HL-60 (cell line): ENCODE measurements around the gene PLK1.

Experiments
- DNase-seq, 2 experiments: peaks; one replicate each; pipeline ENCODE4 v3.0.0-alpha.2; 2010 to 2020; ENCODE audit warnings: low read depth in 1 of 2, low spot score in 1 of 2
- H3K27ac ChIP-seq: fragments of 250-450 bp; sonication (Bioruptor Pico); replicated peaks from 2 replicates; pipeline ENCODE4 v1.5.1; 2020; ENCODE audit warnings: mild to moderate bottlenecking, moderate library complexity
- H3K27me3 ChIP-seq: fragments of 250-450 bp; sonication (Bioruptor Pico); 2 replicates; pipeline ENCODE4 v1.5.1; 2021; ENCODE audit warnings: mild to moderate bottlenecking, moderate library complexity; ENCODE audit not compliant: insufficient read depth, poor library complexity, severe bottlenecking
- H3K4me3 ChIP-seq: replicated peaks from 2 replicates; pipeline ENCODE4 v1.5.1; 2011; ENCODE audit warnings: mild to moderate bottlenecking, control low read depth, low read length; ENCODE audit not compliant: insufficient read depth
- GABPA ChIP-seq: IDR thresholded peaks from 2 replicates; pipeline ENCODE4 v1.6.1; 2012; ENCODE audit warnings: low read depth
- POLR2AphosphoS5 ChIP-seq: IDR thresholded peaks from 2 replicates; pipeline ENCODE4 v1.6.1; 2012; ENCODE audit warnings: low read depth
- SPI1 ChIP-seq: IDR thresholded peaks from 2 replicates; pipeline ENCODE4 v1.6.1; 2012; ENCODE audit warnings: low read depth, mild to moderate bottlenecking, borderline replicate concordance
- TF ChIP-seq, protein P1 (sequence below): IDR thresholded peaks from 2 replicates; pipeline ENCODE4 v1.6.1; 2012; ENCODE audit warnings: low read depth; ENCODE audit not compliant: insufficient replicate concordance
- TF ChIP-seq, protein P2 (sequence below): IDR thresholded peaks from one replicate; pipeline ENCODE4 v1.5.1; 2011; ENCODE audit warnings: low read length, control low read depth, inconsistent platforms; ENCODE audit not compliant: insufficient read depth

The PLK1 gene

DNA sequence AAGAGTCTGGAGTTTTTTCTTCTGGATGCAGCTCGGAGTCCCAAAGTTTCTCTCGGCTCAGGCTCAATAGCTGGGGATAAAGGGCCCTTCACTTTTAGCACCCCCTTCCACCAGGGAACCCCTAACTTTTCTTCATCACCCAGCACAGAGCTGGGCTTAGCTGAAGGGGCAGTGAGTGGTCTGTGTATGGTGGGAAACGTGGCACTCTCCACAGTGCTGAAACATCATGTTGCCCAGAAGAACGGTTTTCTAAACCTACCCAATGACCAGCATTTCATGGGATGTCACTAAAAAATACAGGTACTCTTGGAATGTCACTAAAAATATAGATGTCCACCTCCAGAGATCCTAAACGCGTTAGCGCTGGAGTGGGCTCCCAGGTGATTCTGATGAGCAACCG, 22.4 kb downstream of the PLK1 start:
- TF ChIP-seq, protein P1, sequence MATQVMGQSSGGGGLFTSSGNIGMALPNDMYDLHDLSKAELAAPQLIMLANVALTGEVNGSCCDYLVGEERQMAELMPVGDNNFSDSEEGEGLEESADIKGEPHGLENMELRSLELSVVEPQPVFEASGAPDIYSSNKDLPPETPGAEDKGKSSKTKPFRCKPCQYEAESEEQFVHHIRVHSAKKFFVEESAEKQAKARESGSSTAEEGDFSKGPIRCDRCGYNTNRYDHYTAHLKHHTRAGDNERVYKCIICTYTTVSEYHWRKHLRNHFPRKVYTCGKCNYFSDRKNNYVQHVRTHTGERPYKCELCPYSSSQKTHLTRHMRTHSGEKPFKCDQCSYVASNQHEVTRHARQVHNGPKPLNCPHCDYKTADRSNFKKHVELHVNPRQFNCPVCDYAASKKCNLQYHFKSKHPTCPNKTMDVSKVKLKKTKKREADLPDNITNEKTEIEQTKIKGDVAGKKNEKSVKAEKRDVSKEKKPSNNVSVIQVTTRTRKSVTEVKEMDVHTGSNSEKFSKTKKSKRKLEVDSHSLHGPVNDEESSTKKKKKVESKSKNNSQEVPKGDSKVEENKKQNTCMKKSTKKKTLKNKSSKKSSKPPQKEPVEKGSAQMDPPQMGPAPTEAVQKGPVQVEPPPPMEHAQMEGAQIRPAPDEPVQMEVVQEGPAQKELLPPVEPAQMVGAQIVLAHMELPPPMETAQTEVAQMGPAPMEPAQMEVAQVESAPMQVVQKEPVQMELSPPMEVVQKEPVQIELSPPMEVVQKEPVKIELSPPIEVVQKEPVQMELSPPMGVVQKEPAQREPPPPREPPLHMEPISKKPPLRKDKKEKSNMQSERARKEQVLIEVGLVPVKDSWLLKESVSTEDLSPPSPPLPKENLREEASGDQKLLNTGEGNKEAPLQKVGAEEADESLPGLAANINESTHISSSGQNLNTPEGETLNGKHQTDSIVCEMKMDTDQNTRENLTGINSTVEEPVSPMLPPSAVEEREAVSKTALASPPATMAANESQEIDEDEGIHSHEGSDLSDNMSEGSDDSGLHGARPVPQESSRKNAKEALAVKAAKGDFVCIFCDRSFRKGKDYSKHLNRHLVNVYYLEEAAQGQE = peak; percentile 80
- TF ChIP-seq, protein P2, sequence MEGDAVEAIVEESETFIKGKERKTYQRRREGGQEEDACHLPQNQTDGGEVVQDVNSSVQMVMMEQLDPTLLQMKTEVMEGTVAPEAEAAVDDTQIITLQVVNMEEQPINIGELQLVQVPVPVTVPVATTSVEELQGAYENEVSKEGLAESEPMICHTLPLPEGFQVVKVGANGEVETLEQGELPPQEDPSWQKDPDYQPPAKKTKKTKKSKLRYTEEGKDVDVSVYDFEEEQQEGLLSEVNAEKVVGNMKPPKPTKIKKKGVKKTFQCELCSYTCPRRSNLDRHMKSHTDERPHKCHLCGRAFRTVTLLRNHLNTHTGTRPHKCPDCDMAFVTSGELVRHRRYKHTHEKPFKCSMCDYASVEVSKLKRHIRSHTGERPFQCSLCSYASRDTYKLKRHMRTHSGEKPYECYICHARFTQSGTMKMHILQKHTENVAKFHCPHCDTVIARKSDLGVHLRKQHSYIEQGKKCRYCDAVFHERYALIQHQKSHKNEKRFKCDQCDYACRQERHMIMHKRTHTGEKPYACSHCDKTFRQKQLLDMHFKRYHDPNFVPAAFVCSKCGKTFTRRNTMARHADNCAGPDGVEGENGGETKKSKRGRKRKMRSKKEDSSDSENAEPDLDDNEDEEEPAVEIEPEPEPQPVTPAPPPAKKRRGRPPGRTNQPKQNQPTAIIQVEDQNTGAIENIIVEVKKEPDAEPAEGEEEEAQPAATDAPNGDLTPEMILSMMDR = no peak
- H3K27ac ChIP-seq = no peak overlapping the region
- H3K27me3 ChIP-seq = no peaks in the 10 kb centered on the region
- H3K4me3 ChIP-seq = no peak overlapping the region
- no peak for DNase-seq

DNA sequence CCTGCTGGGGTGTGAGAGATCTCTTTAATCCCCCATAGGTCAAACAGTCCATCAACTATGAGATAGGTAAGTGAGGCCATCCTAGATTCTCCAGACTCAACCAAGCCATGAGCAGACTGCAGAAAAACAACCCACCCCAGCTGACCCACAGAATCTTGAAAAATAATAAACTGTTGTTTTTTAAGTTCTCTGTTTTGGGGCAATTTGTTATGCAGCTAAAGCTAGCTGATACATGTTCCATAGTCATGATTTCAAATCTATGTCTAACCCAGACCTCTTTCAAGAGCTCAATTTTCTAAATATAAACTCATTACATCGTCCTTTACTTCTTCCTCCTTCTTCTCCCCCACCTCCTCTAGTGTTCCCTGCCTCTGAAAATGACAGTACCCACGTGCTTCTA, 24.3 kb downstream of the PLK1 start:
- no peak for TF ChIP-seq POLR2AphosphoS5
- TF ChIP-seq, protein P2 = no peak
- no peak for TF ChIP-seq SPI1
- TF ChIP-seq GABPA = no peak
- TF ChIP-seq, protein P1 = no peak
- Histone ChIP-seq H3K27ac (no peak overlapping the region), H3K4me3 (no peak overlapping the region), H3K27me3 (no peaks in the 10 kb centered on the region)
- no peak for DNase-seq

DNA sequence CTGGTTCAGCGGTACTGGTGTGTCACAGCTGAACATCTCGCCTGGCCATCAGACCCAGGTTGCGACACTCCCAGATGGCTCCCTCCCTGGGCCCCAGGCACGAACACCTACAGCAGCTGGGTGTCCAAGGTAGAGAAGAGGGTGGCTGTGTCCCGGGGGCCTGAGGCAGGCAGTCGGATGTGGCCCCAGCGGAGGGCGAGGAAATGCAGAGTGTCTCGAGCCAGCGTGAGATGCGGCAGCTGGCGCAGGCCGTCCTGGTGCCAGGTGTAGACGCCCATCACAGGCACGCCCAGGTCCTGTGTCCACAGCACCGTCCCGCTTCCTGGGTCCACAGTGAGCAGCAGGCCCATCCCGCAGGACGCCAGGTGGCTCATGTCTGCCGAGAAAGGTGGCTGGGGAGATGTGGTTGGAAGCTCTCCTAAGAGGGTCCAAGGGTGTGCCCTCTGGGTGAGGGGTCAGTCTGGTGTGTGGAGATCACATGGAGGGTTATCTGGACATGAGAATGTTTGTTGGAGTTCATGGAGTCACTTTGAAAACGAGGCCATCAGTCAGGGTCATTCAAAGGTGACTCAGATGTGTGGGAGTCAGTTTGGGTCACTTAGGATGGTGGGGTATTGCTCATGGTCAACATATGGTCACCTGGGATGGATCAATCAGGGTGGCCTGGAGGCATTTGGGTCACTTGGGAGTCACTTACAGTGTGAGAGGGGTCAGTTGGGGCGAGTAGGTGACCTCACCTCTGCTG, 26.3 kb downstream of the PLK1 start:
- DNase-seq = no peak
- TF ChIP-seq POLR2AphosphoS5 (no peak), SPI1 (no peak), GABPA (no peak)
- TF ChIP-seq, protein P2 = no peak
- TF ChIP-seq, protein P1 = no peak
- no peaks in the 10 kb centered on the region for H3K27me3 ChIP-seq
- H3K4me3 ChIP-seq = no peak overlapping the region
- H3K27ac ChIP-seq = no peak overlapping the region
